Stimulated activated CD4-positive, alpha-beta T cell treated with anti-CD3 and anti-CD28 coated beads, Interleukin-1b, Interleukin-23, amount 100 ng/mL, for 48 hours (primary cell): ENCODE results near the gene DYSF.
A peak's percentile ranks its signal among the peaks of the same experiment; 100 is the strongest.
"Not testable (repeated sequence)": the region's sequence is repeated elsewhere in the genome, so short reads cannot be mapped to it uniquely, and the experiment has no call there.

Experiments used
- DNase-seq: peaks from one replicate; pipeline ENCODE4 v3.0.0-alpha.2; 2020

DYSF gene

DNA sequence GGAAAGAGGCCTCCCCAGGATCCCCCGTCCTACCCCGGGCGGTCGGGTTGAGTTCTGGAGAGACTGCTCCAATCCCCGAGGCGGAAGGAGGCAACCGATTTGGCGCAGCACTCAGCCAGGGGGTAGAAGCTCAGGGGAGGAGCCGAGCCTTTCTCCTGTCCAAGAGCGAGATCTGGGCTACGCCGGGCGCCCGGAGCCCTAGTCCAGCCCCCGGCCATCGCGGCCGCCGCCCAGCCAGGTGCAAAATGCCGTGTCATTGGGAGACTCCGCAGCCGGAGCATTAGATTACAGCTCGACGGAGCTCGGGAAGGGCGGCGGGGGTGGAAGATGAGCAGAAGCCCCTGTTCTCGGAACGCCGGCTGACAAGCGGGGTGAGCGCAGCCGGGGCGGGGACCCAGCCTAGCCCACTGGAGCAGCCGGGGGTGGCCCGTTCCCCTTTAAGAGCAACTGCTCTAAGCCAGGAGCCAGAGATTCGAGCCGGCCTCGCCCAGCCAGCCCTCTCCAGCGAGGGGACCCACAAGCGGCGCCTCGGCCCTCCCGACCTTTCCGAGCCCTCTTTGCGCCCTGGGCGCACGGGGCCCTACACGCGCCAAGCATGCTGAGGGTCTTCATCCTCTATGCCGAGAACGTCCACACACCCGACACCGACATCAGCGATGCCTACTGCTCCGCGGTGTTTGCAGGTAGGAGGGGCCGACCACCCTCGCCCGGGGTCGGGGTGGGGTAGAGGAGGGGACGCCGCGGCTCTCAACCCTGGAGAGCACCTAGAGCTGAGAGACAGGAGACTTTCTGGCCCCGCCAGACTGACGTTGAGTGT, at the start of gene DYSF:
Gene DYSF (plus strand): TSS at position 158 of the 817 bp plus-strand sequence.
- DNase-seq = no peak

DNA sequence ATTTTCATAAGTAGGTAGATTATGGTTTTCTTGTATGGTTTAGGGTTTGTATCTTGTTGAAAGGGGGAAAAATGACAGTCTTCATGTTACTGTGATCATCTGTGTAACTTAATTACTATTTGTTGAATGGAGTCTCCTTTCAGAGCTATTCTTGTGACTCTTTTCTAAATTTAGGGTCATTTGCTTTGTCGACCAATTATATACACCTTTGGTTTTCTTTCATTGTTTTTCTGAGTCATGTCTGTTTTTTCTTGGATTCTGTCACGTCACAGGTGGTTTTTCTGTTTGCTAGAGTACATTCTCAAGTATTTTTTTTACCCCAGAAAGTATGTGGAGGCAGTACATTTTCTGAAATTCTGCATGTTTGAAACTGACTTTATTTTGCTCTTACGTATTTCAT, 43.8 kb upstream of the DYSF start:
- DNase-seq = no peak

DNA sequence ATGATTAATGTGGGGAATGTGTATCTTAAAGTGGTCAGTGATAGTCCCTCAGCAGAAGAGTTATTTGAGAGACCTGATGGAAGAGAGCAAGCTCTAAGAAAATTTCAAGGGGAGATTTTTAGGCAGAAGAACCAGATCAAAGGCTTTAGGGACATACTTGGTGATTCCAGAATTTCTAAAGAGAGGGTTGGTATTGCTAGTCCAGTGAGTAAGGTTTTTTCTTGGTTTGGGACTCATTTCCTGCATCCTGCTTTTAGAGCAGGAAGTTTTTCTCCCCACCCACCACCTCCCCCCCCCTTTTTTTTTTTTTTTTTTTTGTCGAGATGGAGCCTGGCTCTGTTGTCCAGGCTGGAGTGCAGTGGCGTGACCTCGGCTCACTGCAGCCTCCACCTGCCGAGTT, 42.7 kb upstream of the DYSF start:
- no peak for DNase-seq

DNA sequence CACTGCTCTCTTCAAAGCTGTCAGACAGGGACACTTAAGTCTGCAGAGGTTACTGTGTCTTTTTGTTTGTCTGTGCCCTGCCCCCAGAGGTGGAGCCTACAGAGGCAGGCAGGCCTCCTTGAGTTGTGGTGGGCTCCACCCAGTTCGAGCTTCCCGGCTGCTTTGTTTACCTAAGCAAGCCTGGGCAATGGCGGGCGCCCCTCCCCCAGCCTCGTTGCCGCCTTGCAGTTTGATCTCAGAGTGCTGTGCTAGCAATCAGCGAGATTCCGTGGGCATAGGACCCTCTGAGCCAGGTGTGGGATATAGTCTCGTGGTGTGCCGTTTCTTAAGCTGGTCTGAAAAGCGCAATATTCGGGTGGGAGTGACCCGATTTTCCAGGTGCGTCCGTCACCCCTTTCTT, 36.5 kb upstream of the DYSF start:
- peak; percentile 14 for DNase-seq

DNA sequence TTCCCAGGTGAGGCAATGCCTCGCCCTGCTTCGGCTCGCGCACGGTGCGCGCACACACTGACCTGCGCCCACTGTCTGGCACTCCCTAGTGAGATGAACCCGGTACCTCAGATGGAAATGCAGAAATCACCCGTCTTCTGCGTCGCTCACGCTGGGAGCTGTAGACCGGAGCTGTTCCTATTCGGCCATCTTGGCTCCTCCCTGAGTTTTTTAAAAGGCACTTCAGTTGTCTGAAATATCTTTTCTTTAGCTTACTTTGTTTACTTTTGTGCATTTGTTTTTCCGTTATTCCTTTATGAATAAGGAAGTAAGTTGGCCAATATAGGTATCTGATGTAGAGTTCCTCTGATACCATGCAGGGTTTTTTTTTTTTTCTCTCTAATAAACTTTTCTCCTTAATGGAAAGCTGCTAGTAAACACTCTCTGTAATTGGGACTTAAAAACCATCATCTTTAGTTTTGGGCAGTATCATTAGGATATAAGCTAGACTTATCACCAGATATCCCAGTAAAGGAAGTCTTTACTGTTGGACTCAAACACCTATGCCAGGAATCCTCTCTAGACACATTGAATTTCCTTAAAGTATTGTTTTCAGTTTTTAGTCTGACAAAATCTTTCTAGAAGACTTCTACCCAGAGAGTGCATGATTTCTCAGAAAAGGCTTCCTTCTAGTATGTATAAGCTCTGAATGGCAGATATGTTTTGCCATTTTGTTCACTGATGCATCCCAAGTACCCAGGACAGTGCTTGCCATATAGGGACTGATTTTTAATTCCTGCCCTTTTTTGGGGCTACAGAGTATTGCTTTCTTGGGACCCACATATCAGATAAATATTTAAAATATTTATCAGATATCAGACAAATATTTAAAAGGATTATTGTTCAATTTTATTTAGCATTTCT, 35.8 kb upstream of the DYSF start:
- DNase-seq = no peak

DNA sequence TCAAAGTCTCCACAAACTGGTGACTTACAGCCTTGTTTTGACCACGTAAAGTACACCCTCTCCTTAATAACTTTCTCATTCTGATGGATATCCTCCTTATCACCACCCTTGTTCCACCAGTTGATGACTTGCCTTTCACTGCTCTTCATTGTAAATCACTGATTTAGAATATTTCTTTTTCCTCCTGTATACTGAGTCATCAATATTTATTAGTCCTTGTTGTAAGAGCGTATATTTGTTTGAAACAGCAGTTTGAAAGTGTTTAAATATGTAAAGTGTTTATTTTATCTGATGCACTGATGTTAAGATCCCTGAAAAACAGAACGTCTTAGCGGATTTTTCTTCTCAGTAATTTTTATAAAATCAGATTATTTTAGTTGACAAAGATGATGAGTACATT, 34.2 kb upstream of the DYSF start:
- DNase-seq = no peak

DNA sequence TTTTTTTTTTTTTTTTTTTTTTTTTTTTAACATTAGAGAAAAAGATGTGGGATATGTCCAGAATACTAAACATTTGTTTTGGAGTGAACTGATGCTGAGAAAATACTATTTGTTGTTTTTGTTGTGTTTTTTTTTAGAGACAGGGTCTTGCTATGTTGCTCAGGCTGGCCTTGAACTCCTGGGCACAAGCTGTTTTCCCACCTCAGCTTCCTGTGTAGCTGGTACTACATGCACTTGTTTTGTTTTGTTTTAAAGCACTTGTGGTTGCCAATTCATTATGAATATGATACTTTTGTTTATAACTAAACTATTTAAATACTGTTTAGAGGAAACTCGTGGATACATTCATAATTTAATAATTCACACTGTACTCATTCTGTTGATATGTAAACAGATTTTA, 33.4 kb upstream of the DYSF start:
- DNase-seq = no peak

DNA sequence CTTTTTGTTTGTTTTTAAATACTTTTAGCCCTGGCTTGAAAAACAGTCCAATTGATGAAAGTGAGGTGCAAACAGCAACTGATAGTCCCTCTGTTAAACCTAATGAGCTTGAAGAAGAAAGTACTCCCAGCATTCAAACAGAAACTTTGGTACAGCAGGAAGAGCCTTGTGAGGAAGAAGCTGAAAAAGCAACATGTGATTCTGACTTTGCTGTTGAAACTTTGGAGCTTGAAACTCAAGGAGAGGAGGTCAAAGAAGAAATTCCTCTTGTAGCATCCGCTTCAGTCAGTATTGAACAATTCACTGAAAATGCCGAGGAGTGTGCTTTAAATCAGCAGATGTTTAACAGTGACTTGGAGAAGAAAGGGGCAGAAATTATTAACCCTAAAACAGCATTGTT, 30.6 kb upstream of the DYSF start:
- DNase-seq = no peak

DNA sequence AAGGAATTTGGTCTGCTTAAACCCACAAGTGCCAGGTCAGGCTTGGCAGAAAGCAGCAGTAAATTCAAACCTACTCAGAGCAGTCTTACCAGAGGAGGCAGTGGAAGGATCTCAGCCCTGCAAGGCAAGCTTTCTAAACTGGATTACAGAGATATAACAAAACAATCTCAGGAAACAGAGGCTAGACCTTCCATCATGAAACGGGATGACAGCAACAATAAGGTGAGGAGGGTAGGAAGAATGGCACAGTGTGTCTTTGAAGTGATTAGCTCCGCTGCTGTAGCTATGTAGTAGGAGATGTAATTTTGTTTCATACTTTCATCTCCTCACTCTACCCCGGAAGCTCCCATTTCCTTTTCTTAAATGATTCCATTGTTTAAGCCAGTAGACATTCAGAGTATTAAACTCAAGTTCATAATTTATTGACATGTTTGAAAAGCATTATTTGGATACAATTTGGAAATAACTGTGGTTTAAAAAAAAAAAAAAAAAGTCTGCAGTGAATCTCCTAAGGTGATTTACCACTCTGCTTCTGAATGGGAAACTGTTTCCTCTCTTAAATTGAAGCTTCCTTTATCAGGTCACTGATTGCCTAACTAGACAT, 29.4 kb upstream of the DYSF start:
- DNase-seq = no peak

DNA sequence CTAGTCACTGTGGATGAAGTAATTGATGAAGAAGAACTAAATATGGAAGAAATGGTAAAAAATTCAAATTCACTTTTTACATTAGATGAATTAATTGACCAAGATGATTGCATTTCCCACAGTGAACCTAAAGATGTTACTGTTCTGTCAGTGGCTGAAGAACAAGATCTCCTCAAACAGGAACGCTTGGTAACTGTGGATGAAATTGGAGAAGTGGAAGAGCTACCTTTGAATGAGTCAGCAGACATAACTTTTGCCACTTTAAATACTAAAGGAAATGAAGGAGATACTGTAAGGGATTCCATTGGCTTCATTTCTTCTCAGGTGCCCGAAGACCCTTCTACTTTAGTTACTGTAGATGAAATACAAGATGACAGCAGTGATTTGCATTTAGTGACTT, 26.6 kb upstream of the DYSF start:
- DNase-seq = no peak

DNA sequence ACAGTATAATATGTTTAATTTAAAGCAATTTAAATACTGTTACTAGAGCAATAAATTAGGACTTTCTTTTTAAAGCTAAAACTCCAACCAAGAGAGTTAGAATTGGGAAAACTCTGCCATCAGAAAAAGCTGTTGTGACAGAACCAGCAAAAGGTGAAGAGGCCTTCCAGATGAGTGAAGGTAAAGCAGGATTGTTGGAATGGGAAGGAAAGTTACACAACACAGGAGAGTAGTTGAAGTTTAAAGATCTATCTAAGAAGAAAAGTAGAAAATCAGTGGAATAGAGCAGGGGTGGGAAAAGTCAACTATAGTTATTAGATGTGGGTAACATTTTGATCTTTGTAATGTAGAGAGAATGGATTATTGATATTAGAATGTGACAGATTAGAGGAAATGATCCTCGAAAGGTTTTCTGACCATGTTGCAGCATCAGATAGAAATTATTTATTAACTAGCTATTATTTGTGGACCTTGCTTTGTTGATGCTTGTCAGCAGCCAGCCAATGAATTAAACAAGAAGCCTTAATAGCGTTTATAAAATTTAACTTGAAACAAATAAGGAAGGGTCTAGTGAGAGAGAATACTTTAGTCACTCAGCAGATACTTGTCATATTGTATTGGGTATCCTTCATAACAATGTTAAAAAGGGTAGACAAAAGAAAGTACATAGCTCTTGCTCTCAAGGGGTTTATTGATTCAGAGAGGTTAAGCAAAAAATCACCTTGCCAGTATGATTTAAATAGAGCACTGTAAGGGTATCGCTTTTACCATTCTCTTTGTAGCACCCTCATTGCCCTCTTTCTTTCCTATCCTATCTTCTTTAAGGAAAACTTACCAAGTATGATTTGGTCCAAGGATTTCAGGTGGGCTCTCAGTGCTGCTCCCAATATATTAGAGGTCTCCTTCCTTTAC, 24.6 kb upstream of the DYSF start:
- no peak for DNase-seq

DNA sequence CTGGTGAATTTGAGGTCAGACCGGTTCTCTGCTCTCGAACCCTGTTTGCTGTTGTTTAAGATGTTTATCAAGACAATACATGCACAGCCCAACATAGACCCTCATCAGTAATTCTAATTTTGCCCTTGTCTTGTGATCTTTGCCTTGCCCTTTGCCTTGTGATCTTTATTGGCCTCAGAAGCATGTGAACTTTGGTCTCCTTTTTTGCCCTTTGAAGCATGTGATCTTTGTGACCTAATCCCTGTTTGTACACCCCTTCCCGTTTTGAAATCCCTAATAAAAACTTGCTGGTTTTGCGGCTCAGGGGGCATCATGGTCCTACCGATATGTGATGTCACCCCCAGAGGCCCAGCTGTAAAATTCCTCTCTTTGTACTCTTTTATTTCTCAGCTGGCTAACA, 8.2 kb upstream of the DYSF start:
- not testable (repeated sequence) for DNase-seq

DNA sequence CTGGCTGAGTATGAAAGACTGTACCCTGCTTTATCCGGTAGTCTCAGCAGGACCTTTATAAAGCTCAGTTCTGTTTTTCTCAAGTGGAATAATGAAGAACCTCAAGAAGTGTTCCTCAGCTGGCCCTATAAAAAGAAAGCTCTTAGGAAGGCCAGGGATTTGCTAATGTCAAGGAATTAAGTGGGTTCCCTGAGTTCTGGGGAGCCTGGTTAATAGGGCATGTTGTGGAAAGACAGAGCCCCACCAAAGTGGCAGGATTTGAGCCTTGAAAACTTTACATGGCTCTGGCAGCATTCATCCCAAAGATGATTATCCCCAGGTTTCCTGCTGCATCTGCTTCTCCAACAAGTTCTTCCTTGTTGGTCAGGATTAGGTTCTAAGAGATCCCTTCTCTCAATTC, 6.9 kb upstream of the DYSF start:
- no peak for DNase-seq

DNA sequence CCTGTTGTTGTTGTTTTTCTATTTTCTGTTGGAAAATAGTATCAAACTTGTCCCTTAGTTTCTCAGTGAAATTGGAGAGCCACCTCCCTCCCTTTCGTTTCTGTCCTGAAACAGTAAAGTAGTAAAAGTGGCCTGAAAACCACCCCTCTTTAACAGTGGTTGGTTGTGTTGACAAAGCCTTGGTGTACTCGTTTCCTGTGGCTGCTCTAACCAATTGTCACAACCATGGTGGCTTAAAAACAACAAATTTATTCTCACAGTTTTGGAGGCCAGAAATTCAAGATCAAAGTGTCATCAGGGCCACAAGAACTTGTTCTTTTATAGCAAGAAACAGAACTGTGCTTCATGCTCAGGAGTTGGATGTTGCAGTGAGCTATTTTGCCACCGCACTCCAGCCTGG, 4.0 kb upstream of the DYSF start:
- DNase-seq = no peak

DNA sequence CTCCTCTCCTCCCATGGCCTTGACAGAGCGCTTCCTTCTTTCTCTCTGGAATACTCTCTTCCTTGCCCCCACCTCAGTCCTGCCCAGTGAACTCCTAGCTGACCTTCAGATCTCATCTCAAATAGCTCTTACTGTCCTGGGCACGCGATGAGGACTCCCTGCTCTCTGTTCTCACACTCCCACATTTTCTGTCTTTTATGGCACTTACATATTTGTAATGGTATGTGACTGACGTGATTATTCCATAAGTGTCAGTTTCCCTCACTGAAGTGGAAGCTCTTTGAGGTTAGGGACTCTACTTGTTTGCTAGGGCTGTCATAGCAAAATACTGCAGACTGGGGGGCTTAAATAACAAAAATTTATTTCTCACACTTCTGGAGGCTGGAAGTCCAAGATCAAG, 1.7 kb upstream of the DYSF start:
- no peak for DNase-seq

DNA sequence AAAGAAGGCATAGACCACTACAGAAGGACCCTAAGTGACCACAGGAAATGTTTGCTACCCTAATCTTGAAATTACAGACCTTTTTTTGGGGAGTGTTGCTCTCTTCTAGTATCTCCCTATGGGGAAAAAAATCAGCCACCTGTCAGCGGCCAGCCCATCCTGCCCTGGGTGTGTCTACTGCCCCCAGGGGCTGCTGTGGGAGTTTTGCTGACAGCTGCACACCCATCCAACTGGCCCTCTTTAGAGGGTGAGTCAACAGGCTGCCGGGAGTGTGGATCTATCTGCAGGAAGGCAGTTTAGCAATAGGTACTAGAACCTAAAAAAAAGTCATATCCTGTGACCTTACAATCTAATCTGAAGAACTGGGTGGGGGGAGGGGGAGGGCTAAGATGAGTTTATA, 796 bp upstream of the DYSF start:
- peak; percentile 41 for DNase-seq

DNA sequence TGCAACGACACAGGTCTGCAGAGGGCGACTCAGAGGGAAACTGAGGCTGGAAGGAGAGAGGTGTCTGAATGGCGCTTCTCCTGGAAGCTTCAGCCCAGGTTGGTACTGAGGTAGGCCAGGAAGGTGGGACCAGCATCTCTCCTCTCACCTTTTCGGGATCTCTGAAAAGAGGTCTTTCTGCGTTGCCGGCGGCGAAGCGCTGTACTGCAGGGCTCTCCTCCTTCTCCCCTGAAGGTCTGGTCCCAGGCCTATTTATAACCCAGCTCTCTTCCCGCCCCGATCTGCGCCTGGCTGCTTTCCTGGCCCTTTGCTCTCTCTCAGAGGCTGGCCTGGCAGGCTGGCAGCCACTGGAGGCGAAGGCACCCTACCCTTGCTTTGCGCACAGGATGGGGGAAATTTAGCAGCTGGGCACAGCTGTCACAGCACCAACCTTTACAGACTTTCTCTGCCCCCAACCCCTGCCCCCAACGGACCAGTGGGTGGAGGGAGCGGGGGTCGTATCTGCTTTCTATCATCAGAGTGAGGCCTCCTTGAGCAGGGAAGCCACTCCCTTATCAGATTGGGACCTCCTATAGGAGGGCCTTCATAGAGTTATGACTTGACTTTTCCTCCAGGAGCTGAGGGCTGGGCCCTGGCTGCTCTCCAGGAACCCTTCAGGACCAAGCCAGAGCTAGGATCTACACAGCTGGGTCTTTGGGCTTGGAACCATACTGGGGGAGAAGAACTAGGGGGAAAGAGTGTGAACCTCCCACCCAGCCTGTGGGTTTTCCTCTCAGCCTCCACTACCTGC, 1.1 kb downstream of the DYSF start:
- no peak for DNase-seq

DNA sequence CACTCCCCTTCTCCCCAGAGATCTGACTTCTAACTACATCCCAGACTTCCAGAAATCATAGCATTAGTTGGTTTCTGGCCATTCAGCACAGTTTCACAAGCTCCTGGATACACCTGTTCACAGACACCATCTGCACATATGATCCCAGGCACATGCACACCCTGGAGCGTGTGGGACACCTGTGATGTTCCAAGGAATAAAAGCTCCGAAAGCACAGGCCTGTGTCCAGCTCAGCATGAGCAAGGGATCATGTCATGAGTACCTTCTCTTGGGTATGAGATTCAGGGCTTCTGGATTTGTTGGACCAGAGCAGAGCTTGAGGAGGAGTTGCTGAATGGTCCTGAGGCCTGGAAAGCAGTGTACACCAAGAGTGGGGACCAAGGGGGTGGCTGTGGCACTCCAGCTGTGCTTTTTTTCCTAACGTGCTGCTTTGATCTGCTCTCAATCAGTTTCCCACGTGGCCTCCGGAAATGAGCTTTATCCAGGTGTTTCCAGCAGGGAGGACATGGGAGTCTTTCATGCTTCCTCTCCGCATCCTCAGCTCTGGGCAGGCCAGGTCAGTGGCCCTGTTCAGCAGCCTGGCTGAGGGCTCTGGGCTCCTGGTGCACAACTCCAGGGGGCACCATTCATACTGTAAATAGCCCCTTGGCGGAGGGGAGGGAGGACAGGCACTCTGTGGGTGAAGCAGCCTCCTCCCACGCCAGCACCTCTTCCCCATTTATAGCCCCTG, 1.8 kb downstream of the DYSF start:
- no peak for DNase-seq

DNA sequence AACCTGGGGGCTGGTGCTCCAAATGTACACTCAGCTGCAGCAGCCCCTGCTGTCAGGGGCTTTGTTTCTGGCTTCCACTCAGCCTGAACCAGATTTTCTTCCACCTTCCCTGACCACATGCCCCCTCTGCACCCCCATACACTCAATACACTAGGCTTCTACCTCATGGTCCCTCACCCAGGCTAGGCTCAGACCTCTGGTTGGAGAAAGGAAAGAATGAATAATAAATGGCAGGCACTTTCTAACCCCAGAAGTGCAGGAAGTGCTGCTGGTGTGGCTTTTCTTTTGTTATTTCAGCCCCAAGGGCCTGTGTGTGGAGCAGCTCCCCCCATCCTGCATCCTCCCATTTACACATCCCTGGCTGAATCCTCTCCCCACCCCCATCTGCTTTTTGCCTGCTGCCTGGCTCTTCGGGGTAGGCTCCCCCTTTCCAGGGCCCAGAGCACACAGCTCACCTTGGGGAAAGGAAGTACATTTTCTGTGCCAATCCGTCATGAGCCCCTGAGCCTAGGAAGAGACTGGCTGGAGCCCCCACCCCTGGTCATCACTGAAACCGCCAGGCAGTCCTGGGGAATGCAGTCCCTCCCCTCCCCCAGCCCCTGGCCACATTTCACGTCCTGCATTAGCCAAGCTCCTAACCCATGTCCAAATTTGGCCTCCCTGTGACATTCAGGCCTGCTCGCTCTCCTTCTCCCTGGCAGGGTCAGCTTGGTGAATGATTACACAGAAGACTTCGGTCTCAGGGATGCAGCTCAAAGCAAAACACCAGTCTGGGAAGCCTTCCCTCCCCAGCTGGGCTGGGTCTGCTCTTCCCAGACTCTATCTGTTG, 2.6 kb downstream of the DYSF start:
- no peak for DNase-seq

DNA sequence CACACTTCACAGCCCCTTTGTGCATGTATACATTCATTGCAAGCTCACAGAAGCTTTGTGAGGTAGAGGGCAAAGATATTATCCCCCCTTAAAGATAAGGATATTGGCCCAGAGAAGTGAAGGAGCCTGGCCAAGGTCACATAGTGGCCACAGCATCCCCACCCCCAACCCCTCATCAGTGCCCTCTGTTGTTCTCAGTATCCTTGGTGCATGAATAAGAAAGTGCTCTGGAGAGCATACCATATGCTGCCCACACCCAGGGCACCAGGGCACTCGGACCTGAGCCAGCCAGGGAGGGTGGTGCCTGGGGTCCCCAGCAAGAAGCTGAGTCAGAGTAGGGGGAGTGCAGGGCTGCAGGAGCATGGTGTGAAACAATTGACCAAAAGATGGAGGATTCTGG, 3.3 kb downstream of the DYSF start:
- DNase-seq = no peak
